Muscle of leg (tissue), 11 donors: Measurements from ENCODE around the gene RABGGTA. TPM values are rescaled to one million over a fixed set of nuclear protein-coding genes. Genes with fewer than 3 reads are reported as not detected.

ENCODE experiments used
- DNase-seq: peaks from one replicate; pipeline ENCODE4 v3.0.0; 2013
- H3K27ac ChIP-seq: one replicate; pipeline ENCODE4 v1.5.1; 2013; ENCODE audit warnings: mild to moderate bottlenecking, low read length, control low read depth
- H3K27me3 ChIP-seq: one replicate; pipeline ENCODE4 v1.6.1; 2013; ENCODE audit warnings: low read length; ENCODE audit not compliant: control insufficient read depth, insufficient read depth
- H3K36me3 ChIP-seq: one replicate; pipeline ENCODE4 v1.6.1; 2013; ENCODE audit warnings: low read length; ENCODE audit not compliant: control insufficient read depth, insufficient read depth
- H3K4me1 ChIP-seq: one replicate; pipeline ENCODE4 v1.6.1; 2013; ENCODE audit warnings: low read length; ENCODE audit not compliant: control insufficient read depth, insufficient read depth
- H3K4me3 ChIP-seq: one replicate; pipeline ENCODE4 v1.5.1; 2013; ENCODE audit warnings: low read length, control low read depth
- H3K9me3 ChIP-seq: replicated peaks from 2 replicates; pipeline ENCODE4 v1.6.1; 2013; ENCODE audit warnings: low read depth, low read length; ENCODE audit not compliant: control insufficient read depth
- WGBS: methylation state at CpG from one replicate; pipeline ENCODE4 v1.1.5; 2013; ENCODE audit warnings: missing lambda C conversion rate; ENCODE audit not compliant: insufficient coverage; 5-methylcytosine and 5-hydroxymethylcytosine counted together
- polyA plus RNA-seq, 8 donors: library from polyadenylated mRNA; unstranded; fragments of 120-200 nt; gene quantifications; one replicate each; pipeline versions ENCODE4 v1.2.1 to v1.2.3, GENCODE V29; 2013; ENCODE audit warnings: inconsistent platforms in 1 of 8, low replicate concordance in 1 of 8; ENCODE audit not compliant: insufficient read length in 8 of 8, insufficient read depth in 1 of 8
- total RNA-seq: library from RNA; stranded (reverse); fragments of 120-200 nt; gene quantifications from one replicate; pipeline ENCODE4 v1.2.4, GENCODE V29; 2013

Gene RABGGTA
- total and polyA plus RNA-seq, 9 donors, result 8.5 to 21.5 (median 12.8) TPM

GRCh38 chr14:24311837-24312615, 40.6 kb upstream of the RABGGTA start:
- H3K27me3 ChIP-seq, result peaks cover 22% of the 10 kb centered on the region
- H3K4me1 ChIP-seq, result peaks cover 43% of the 10 kb centered on the region
- peak overlapping the region; percentile 43 for H3K4me3 ChIP-seq
- DNase-seq, result peak; percentile 30
- H3K27ac ChIP-seq, result peak overlapping the region; percentile 81
- no peaks in the 10 kb centered on the region for H3K9me3 ChIP-seq
- WGBS, result no CpG with 5 or more reads among the region's 1 CpG
- H3K36me3 ChIP-seq, result peaks cover 11% of the 10 kb centered on the region

- Histone ChIP-seq H3K4me1 (peaks cover 40% of the 10 kb centered on the region), H3K36me3 (peaks cover 20% of the 10 kb centered on the region), H3K27me3 (peaks cover 13% of the 10 kb centered on the region), H3K4me3 (peak within 1 kb of the TSS; percentile 43), H3K27ac (peak within 1 kb of the TSS; percentile 81), H3K9me3 (no peaks in the 10 kb centered on the region)
- DNase-seq, result peak; percentile 81
- 8% methylated on average over 94 of the region's 99 CpGs for WGBS
These were observed 39.5 kb upstream of the RABGGTA start, which contains the start of gene LTB4R for GRCh38 chr14:24310646-24311604. TSS of gene LTB4R (plus strand) at chr14:24311502. CDS start at chr14:24315652, 4,150 bp downstream.

GRCh38 chr14:24310265-24310645, 38.9 kb upstream of the RABGGTA start:
- Histone ChIP-seq H3K4me1 (peaks cover 36% of the 10 kb centered on the region), H3K9me3 (no peaks in the 10 kb centered on the region), H3K4me3 (peak overlapping the region; percentile 43), H3K27ac (peak overlapping the region; percentile 68), H3K27me3 (peaks cover 7% of the 10 kb centered on the region), H3K36me3 (peaks cover 27% of the 10 kb centered on the region)
- whole genome bisulfite sequencing, result 25% methylated on average over 4 of the region's 5 CpGs
- DNase-seq, result no peak

- H3K4me1 ChIP-seq, result peaks cover 36% of the 10 kb centered on the region
- 86% methylated on average over 1 of the region's 5 CpGs for WGBS
These were observed 38.3 kb upstream of the RABGGTA start, which contains the start of gene LTB4R2 for GRCh38 chr14:24309538-24310264. TSS of gene LTB4R2 (plus strand) at chr14:24310140. CDS start at chr14:24310665, 525 bp downstream.

GRCh38 chr14:24308342-24309124, 37.1 kb upstream of the RABGGTA start:
- H3K4me1 ChIP-seq, result peaks cover 33% of the 10 kb centered on the region
- no peak overlapping the region for H3K27ac ChIP-seq
- no peak for DNase-seq
- H3K4me3 ChIP-seq, result no peak overlapping the region
- peaks cover 44% of the 10 kb centered on the region for H3K36me3 ChIP-seq
- whole genome bisulfite sequencing, result 87% methylated on average over 6 of the region's 7 CpGs
- H3K9me3 ChIP-seq, result no peaks in the 10 kb centered on the region
- no peaks in the 10 kb centered on the region for H3K27me3 ChIP-seq

More at GRCh38 chr14:24309538-24310264, 38.3 kb upstream of the RABGGTA start, which contains the start of gene LTB4R2:
- Histone ChIP-seq H3K36me3 (peaks cover 32% of the 10 kb centered on the region), H3K9me3 (no peaks in the 10 kb centered on the region), H3K27ac (peak within 1 kb of the TSS; percentile 81), H3K4me3 (peak within 1 kb of the TSS; percentile 43), H3K27me3 (peaks cover 1% of the 10 kb centered on the region)
- no peak for DNase-seq

GRCh38 chr14:24307575-24308341, 36.4 kb upstream of the RABGGTA start, which contains the start of gene CIDEB:
TSS of gene CIDEB (minus strand) at chr14:24307977. CDS start at chr14:24307858, 119 bp downstream.
- DNase-seq, result peak; percentile 71
- Histone ChIP-seq H3K4me1 (peaks cover 27% of the 10 kb centered on the region), H3K27me3 (no peaks in the 10 kb centered on the region), H3K4me3 (no peak within 1 kb of the TSS), H3K9me3 (no peaks in the 10 kb centered on the region), H3K36me3 (peaks cover 52% of the 10 kb centered on the region), H3K27ac (no peak within 1 kb of the TSS)
- 75% methylated on average over 5 of the region's 6 CpGs for WGBS

GRCh38 chr14:24307156-24307574, 35.8 kb upstream of the RABGGTA start:
- H3K4me3 ChIP-seq, result no peak overlapping the region
- WGBS, result 96% methylated on average over 9 of the region's 11 CpGs

GRCh38 chr14:24304019-24304387, 32.6 kb upstream of the RABGGTA start:
- Histone ChIP-seq H3K4me3 (no peak overlapping the region), H3K36me3 (peaks cover 69% of the 10 kb centered on the region), H3K27ac (no peak overlapping the region), H3K27me3 (no peaks in the 10 kb centered on the region), H3K9me3 (no peaks in the 10 kb centered on the region), H3K4me1 (peaks cover 15% of the 10 kb centered on the region)
- 98% methylated on average over 11 of the region's 11 CpGs for WGBS
- no peak for DNase-seq

More at GRCh38 chr14:24307156-24307574, 35.8 kb upstream of the RABGGTA start:
- Histone ChIP-seq H3K27ac (no peak overlapping the region), H3K36me3 (peaks cover 58% of the 10 kb centered on the region), H3K27me3 (no peaks in the 10 kb centered on the region), H3K9me3 (no peaks in the 10 kb centered on the region), H3K4me1 (peaks cover 21% of the 10 kb centered on the region)
- DNase-seq, result no peak
